Activated CD4-positive, alpha-beta T cell treated with anti-CD3 and anti-CD28 coated beads, Interleukin-2, amount 10 ng/mL, durations not matched to agents 24 days and 14 days (primary cell): Measurements from ENCODE around the gene PRADC1. TPM values are rescaled to one million over a fixed set of nuclear protein-coding genes. Genes with fewer than 3 reads are reported as not detected.
"Not testable (repeated sequence)": the region's sequence is repeated elsewhere in the genome, so short reads cannot be mapped to it uniquely, and the experiment has no call there.

ENCODE experiments used
- DNase-seq: peaks from one replicate; pipeline ENCODE4 v3.0.0; 2022
- H3K27ac Mint-ChIP-seq: one replicate; pipeline ENCODE4 v1.8.0; 2022; ENCODE audit warnings: mild to moderate bottlenecking, mixed read lengths
- H3K27me3 Mint-ChIP-seq: one replicate; pipeline ENCODE4 v1.8.0; 2022; ENCODE audit warnings: mixed read lengths
- H3K36me3 Mint-ChIP-seq: one replicate; pipeline ENCODE4 v1.8.0; 2022; ENCODE audit warnings: low read depth, mild to moderate bottlenecking, mixed read lengths
- H3K4me1 Mint-ChIP-seq: one replicate; pipeline ENCODE4 v1.8.0; 2021; ENCODE audit warnings: mixed read lengths
- H3K4me3 Mint-ChIP-seq: one replicate; pipeline ENCODE4 v1.8.0; 2022; ENCODE audit warnings: mild to moderate bottlenecking, moderate library complexity, mixed read lengths
- H3K9me3 Mint-ChIP-seq: one replicate; pipeline ENCODE4 v1.8.0; 2021; ENCODE audit warnings: mixed read lengths
- intact Hi-C: fragments of 100-400 bp; cut with micrococcal nuclease; formaldehyde crosslinking; loops from one replicate; pipeline ENCODE4 v1.15.1; 2023
- total RNA-seq: library from RNA; stranded (reverse); gene quantifications from 2 replicates; pipeline ENCODE4 v1.2.3, GENCODE V29; 2022

The PRADC1 gene
- total RNA-seq, 1 donor from 2014 or later: 14.8 TPM

DNA sequence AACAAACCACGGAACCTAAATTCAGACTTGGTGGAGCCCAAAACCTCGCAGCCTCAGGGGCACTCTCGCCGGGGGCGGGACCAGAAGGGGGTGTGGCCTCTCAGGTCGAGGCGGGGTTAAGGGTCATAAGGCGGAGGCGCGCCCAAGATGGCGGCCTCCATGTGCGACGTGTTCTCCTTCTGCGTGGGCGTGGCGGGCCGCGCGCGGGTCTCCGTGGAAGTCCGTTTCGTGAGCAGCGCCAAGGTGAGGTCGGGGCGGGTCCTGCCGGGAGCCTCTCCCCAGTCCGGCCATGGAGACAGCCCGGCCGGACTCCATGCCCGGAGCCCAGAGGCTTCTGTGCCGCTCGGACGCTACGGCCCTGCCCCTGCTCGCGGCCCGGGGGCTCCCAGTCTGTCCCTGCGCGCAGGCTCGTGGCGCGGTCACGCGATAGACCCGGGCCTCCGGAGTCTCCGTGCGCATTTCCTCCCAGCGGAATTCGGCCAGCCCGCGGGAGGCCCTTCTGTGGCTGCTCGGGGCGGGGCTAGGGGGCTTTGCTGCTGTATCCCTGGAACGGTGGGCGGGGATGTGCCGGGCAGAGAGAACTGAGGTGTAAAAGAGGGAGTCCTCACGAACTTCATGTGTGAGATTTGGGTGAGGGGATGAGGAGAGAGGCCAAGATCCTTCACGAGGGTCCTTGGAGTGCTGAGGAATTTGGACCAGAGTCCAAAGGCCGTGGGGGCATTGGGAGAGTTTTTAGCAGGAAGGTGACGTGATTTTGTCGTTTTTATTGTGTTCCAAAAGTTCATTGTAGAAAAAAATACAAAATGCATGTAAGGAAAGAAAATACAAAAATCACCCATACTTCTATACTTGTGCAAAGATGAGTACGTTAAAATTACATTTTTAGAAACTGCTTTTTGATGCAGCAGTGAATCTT, 18.7 kb downstream of the PRADC1 start, which contains the start of gene SMYD5:
SMYD5 (plus strand) TSS at position 126 of the 916 bp plus-strand sequence; CDS start at position 148, 22 bp downstream.
- Mint-ChIP-seq H3K27me3 (peaks cover under 1% of the 10 kb centered on the region), H3K27ac (peak within 1 kb of the TSS; percentile 87), H3K4me3 (peak within 1 kb of the TSS; percentile 91), H3K9me3 (no peaks in the 10 kb centered on the region), H3K4me1 (peaks cover 22% of the 10 kb centered on the region), H3K36me3 (no peaks in the 10 kb centered on the region)
- intact Hi-C loops: loop anchor here (1.0 to 5.0 kb wide), 4 partner anchors 19 to 173 kb away; partner anchors contain the start of genes ALMS1, PRADC1 and SFXN5
- peak; percentile 98 for DNase-seq

DNA sequence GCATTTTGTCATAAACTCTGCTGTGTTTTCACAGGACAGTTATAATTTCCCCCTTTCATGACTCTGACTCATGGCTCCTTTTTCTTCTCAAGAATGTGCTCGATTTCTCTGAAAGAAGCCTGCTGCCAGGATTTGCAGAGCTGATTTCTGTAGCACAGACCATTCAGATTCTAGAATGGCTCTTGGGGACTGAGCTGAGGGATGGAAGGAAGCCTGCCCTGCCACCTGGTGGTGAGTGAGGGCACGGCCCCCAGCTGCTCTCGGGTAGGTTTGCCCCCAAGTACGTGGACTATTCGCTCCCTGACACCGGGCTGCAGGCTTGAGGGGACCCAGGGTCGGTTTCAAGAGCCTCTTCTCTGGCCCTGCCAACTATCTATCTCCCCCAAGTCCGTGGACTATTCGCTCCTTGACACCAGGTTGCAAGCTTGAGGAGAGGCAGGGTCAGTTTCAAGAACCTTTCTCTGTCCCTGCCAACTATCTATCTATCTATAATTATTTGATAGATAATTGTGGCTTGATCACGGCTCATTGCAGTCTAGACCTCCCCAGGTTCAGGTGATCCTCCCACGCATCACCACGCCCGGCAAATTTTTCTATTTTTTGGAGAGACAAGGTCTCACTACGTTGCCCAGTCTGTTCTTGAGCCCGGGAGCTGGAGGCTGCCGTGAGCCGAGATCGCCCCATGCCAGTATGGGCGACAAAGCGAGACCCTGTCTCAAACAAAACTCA, 20.4 kb downstream of the PRADC1 start:
- Mint-ChIP-seq H3K4me3 (no peak overlapping the region), H3K36me3 (no peaks in the 10 kb centered on the region), H3K27ac (peak overlapping the region; percentile 34), H3K27me3 (peaks cover 6% of the 10 kb centered on the region), H3K4me1 (peaks cover 22% of the 10 kb centered on the region), H3K9me3 (no peaks in the 10 kb centered on the region)
- DNase-seq: peak; percentile 91
- intact Hi-C loops: loop anchor here (1.0 to 5.0 kb wide), 2 partner anchors 35 to 175 kb away; partner anchors contain the start of gene ALMS1

DNA sequence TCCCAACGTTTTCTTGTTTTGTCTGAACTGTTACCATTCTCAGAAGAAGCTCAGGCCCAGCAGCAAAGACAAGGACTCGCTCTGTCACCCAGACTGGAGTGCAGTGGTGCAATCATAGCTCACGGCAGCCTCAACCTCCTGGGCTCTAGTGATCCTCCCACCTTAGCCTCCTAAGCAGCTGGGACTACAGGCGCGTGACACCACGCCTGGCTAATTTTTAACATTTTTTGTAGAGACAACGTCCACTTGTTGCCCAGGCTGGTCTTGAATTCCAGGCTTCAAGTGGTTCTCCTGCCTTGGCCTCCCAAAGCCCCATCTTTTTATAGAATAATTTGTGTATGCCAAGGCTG, 21.0 kb downstream of the PRADC1 start:
- Mint-ChIP-seq H3K9me3 (no peaks in the 10 kb centered on the region), H3K4me3 (no peak overlapping the region), H3K4me1 (peaks cover 22% of the 10 kb centered on the region), H3K27ac (no peak overlapping the region), H3K36me3 (no peaks in the 10 kb centered on the region), H3K27me3 (peaks cover 6% of the 10 kb centered on the region)
- DNase-seq: no peak
- intact Hi-C loops: loop anchor here (1.0 to 5.0 kb wide), 2 partner anchors 35 to 175 kb away; partner anchors contain the start of gene ALMS1

DNA sequence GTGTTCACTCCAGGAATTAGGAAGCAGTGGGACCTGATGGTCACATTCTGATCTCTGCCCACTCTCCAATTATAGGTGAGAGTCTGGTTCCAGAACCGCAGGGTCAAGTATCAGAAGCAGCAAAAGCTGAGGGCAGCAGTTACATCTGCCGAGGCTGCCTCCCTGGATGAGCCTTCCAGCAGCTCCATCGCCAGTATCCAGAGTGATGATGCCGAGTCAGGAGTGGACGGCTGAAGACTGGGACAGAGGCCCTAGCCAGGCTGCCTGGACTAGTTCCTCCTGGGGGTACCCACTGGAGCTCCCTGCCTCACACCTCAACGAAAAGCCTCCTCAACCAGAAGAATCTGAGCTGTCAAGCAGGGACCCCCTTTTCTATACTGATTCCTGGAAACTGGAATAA, 22.3 kb downstream of the PRADC1 start:
- intact Hi-C loops: loop anchor here (5.0 kb wide), 1 partner anchor 177 kb away; the partner anchor contains the start of gene ALMS1
- DNase-seq: no peak
- H3K9me3 Mint-ChIP-seq: no peaks in the 10 kb centered on the region
- peaks cover 21% of the 10 kb centered on the region for H3K4me1 Mint-ChIP-seq
- H3K27ac Mint-ChIP-seq: no peak overlapping the region
- H3K4me3 Mint-ChIP-seq: no peak overlapping the region
- no peaks in the 10 kb centered on the region for H3K36me3 Mint-ChIP-seq
- peaks cover 11% of the 10 kb centered on the region for H3K27me3 Mint-ChIP-seq

DNA sequence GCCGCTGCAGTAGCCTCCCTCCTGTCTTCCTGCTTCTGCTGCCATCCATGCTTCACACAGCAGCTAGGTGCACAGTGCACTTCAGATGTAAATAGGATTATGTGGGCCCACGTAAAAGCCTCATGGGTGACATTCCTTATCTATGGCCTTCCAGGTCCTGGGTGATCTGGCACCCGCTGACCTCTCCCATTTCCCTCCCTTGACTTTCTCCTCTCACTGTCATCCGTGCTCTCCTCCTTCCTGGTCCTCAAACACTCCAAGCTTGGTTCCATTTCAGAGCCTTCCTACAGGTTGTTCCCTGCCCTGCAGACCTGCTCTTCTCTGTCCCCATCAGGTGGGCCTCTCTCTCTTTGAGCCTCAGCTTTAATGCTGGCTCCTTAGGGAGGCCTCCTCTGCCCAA, 23.0 kb downstream of the PRADC1 start:
- no peak overlapping the region for H3K27ac Mint-ChIP-seq

DNA sequence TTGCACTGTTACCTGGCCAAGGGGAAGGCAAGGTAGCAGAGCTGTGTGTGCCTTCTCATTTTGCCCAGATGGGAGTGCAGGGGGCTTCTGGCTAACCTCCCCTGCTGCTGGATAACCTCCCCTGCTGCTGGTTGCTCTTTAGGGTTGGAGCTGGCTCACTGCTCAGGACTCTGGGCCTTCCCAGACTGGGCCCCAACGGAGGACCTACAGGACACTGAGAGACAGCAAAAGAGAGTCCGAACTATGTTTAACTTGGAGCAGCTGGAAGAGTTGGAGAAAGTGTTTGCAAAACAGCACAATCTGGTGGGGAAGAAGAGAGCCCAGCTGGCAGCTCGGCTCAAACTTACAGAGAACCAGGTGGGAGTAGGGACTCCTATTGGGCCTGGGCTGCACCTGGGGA, 24.8 kb downstream of the PRADC1 start:
- Mint-ChIP-seq H3K4me3 (no peak overlapping the region), H3K4me1 (peaks cover 3% of the 10 kb centered on the region), H3K36me3 (no peaks in the 10 kb centered on the region), H3K9me3 (no peaks in the 10 kb centered on the region), H3K27me3 (peaks cover 26% of the 10 kb centered on the region), H3K27ac (no peak overlapping the region)
- DNase-seq: no peak
- intact Hi-C loops: no loop called here

More for the DNA sequence above, 23.0 kb downstream of the PRADC1 start:
- Mint-ChIP-seq H3K27me3 (peaks cover 14% of the 10 kb centered on the region), H3K4me1 (peaks cover 14% of the 10 kb centered on the region), H3K4me3 (no peak overlapping the region), H3K9me3 (no peaks in the 10 kb centered on the region), H3K36me3 (no peaks in the 10 kb centered on the region)
- intact Hi-C loops: loop anchor here (5.0 kb wide), 1 partner anchor 177 kb away; the partner anchor contains the start of gene ALMS1
- DNase-seq: no peak

DNA sequence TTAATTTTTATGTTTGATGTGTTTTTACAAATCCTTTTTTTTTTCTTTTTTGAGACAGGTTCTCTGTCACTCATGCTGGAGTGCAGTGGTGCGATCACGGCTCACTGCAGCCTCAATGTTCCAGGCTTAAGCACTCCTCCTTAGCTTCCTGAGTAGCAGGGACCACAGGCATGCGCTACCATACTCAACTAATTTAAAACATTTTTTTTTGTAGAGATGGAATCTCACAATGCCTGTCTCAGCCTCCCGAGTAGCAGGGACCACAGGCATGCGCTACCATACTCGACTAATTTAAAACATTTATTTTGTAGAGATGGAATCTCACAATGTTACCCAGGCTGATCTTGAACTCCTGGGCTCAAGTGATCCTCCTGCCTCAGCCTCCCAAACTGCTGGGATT, 27.4 kb downstream of the PRADC1 start:
- peaks cover 39% of the 10 kb centered on the region for H3K27me3 Mint-ChIP-seq

DNA sequence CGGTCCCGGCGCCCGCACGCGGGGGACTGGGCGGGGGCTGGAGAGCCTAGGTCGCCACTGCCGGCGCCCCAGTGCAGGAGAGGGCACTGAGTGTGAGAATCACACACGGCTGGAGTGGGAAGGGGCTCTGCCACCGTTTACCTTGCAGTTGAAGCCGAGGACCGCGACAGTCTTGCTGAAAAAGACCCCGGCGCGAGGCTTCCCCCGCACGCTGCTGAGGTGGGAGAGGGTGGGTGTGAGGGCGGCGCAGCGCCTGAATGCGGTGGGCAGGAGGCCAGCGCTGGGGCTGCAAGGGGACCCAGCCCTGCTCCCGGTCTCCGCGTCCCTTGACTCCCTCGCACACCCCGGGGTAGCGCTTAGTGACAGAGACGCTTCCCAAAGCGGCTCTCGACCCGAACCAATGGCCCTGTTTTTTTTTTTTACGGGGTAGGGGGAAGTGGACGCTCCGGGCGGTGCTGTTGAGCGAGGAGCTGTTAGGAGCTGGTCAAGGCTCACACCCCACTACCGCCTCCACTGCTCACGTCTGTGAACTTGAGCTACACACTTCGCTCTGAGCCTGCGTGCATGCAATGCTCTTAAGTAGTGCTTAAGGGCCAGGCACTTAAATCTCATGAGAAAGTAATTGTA, 29.9 kb downstream of the PRADC1 start:
- Mint-ChIP-seq H3K4me3 (no peak overlapping the region), H3K27me3 (peaks cover 47% of the 10 kb centered on the region), H3K4me1 (peaks cover 3% of the 10 kb centered on the region), H3K36me3 (peaks cover 1% of the 10 kb centered on the region), H3K9me3 (no peaks in the 10 kb centered on the region), H3K27ac (no peak overlapping the region)
- intact Hi-C loops: no loop called here
- no peak for DNase-seq

More for the DNA sequence above, 27.4 kb downstream of the PRADC1 start:
- no peak overlapping the region for H3K27ac Mint-ChIP-seq
- no peak overlapping the region for H3K4me3 Mint-ChIP-seq
- no peak for DNase-seq
- intact Hi-C loops: no loop called here
- peaks cover 1% of the 10 kb centered on the region for H3K36me3 Mint-ChIP-seq
- H3K9me3 Mint-ChIP-seq: no peaks in the 10 kb centered on the region
- peaks cover 3% of the 10 kb centered on the region for H3K4me1 Mint-ChIP-seq

DNA sequence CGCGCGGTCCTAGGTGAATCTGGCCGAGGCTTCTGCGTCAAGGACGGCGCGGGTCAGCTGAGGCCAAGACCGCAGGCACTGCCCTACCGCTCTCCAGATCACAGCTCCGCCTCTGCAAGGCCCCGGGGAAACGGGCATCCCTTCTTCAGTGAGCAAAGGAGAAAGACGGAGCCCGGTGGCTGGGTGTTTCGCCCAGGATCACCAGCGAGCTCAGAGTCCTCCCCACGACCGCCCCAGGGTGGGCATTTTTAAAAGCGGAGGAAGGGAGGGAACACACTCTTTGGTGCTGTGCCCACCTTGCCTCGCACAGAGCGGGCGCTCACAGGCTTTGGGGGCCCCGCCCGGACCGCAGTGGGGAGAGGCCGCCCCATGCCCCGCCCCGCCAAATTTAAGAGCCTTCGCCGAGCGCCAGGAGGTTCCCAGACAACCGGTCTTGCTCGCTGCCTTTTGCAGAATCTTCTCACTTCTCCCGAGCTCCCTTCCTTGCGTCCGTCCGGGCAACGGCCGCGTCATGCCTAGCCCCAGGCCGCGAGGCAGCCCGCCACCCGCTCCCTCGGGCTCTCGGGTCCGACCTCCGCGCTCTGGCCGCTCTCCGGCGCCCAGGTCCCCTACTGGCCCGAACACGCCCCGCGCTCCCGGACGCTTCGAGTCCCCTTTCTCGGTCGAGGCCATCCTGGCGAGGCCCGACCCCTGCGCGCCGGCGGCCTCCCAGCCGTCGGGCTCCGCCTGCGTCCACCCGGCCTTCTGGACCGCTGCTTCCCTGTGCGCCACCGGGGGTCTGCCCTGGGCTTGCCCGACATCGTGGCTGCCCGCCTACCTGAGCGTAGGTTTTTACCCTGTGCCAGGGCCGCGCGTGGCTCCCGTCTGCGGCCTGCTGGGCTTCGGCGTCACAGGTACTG, 30.6 kb downstream of the PRADC1 start, which contains the start of gene NOTO:
NOTO (plus strand) TSS at position 419 of the 899 bp plus-strand sequence; CDS start at position 512, 93 bp downstream.
- intact Hi-C loops: no loop called here
- Mint-ChIP-seq H3K4me1 (peaks cover 3% of the 10 kb centered on the region), H3K9me3 (no peaks in the 10 kb centered on the region), H3K27me3 (peaks cover 51% of the 10 kb centered on the region), H3K4me3 (peak within 1 kb of the TSS; percentile 40), H3K36me3 (peaks cover 1% of the 10 kb centered on the region), H3K27ac (no peak within 1 kb of the TSS)
- peak; percentile 64 for DNase-seq

DNA sequence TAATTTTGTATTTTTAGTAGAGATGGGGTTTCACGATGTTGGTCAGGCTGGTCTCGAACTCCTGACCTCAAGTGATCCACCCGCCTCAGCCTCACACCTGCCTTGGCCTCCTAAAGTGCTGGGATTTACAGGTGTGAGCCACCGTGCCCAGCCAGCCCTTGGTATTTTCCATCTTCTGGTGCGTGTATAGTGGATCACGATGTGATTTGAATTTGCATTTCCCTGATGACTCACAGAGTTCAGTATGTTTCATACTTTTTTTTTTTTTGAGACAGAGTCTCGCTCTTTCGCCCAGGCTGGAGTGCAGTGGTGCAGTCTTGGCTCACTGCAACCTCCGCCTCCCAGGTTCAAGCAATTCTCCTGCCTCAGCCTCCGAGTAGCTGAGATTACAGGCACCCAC, 32.8 kb downstream of the PRADC1 start:
- H3K4me1 Mint-ChIP-seq, H3K27ac Mint-ChIP-seq, DNase-seq, H3K4me3 Mint-ChIP-seq, H3K36me3 Mint-ChIP-seq, H3K9me3 Mint-ChIP-seq, intact Hi-C loops: not testable (repeated sequence)
- peaks cover 56% of the 10 kb centered on the region for H3K27me3 Mint-ChIP-seq

DNA sequence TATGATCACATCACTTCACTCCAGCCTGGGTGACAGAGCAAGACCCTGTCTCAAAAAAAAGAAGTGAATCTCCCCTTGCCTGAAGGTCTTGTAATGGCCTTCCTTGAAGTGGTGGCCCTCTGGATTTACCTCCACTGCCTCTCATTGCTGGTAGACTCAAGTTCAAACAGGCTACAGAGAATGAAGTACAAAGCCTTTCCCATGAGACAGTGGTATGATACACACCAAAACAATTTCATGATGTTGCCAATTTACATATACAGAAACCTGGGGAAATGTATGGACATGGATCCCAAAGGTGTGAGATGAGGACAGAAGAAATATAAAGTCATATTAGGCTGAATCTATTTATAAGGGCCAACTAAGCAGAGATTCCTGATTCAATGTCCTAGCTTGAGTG, 35.5 kb downstream of the PRADC1 start:
- no peaks in the 10 kb centered on the region for H3K9me3 Mint-ChIP-seq
- DNase-seq: no peak
- H3K4me1 Mint-ChIP-seq: peaks cover 3% of the 10 kb centered on the region
- no peak overlapping the region for H3K4me3 Mint-ChIP-seq
- H3K36me3 Mint-ChIP-seq: peaks cover 1% of the 10 kb centered on the region
- no peak overlapping the region for H3K27ac Mint-ChIP-seq
- H3K27me3 Mint-ChIP-seq: peaks cover 40% of the 10 kb centered on the region
- intact Hi-C loops: no loop called here

DNA sequence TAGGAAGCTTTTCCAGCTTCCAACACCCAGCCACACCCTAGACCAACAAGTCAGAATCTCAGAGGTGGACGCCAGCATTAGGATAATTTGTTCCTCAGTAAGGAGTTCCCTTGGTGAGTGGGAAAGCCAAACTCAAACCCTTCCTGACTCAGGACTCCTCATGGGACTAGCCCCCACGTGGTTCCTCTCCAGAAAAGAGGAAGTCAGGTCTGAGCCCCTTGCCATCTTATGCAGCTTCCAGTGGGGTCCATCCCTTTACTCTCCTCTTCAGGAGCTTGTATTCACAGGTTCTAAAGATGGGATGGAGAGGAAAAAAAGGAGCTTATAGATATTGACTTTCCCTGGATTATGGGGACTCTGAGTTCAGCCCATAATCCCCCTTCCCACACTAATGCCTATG, 45.5 kb downstream of the PRADC1 start:
- Mint-ChIP-seq H3K4me3 (no peak overlapping the region), H3K27ac (no peak overlapping the region), H3K27me3 (peaks cover 16% of the 10 kb centered on the region), H3K9me3 (peaks cover 4% of the 10 kb centered on the region), H3K36me3 (no peaks in the 10 kb centered on the region), H3K4me1 (no peaks in the 10 kb centered on the region)
- DNase-seq: no peak
- intact Hi-C loops: no loop called here

DNA sequence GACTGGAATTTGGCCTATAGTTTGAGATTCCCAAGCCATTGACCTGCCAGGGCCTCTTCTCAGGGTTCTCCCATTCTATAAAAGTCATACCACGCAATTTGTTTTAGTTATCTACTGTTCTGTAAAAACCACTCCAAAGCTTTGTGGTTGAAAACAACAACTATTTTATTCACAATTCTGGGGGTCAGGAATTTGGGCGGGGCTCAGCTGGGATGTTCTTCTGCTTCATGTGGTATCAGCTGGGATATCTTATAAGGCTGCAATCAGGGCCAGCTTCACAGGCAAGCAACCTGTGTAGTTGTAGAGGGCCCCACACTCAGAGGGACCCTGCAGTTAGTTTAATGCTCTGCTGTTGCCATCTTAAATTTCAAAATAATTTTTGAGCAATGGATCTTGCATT, 47.1 kb downstream of the PRADC1 start:
- Mint-ChIP-seq H3K27ac (no peak overlapping the region), H3K36me3 (no peaks in the 10 kb centered on the region), H3K27me3 (peaks cover 18% of the 10 kb centered on the region), H3K4me1 (peaks cover 3% of the 10 kb centered on the region), H3K9me3 (peaks cover 4% of the 10 kb centered on the region), H3K4me3 (no peak overlapping the region)
- intact Hi-C loops: no loop called here
- DNase-seq: no peak
